ENCODE results near the gene CCDC88C.

CCDC88C gene

DNA sequence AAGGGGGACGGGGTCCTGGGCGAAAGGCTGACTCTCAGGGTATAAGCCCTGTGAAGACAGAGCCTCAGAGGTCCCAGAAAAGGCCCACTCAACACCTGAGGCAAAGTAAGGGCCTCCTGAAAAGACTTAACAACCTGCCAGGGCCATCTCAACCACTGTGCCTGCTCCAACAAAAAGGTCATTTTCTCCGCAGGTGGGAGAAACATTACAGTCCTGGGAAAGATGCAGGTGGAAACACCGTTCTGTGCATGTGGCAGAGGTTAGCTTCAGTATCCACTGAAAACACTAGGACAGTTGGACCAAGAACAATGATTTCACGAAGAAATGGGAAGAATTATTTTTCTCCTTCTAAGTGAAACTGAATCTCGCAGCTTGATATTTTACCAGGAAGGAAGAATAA is 50.9 kb downstream of the CCDC88C start:
- Histone ChIP-seq H3K27ac (ENCODE audit: poor library complexity, severe bottlenecking) (no peak overlapping the region), H3K27me3 (ENCODE audit: insufficient read depth, poor library complexity, severe bottlenecking) (no peaks in the 10 kb centered on the region), H3K9me3 (ENCODE audit: severe bottlenecking) (no peaks in the 10 kb centered on the region), H3K36me3 (ENCODE audit: low read depth) (no peaks in the 10 kb centered on the region), H3K4me1 (ENCODE audit: insufficient read depth, poor library complexity, severe bottlenecking) (peaks cover 44% of the 10 kb centered on the region), H3K4me3 (ENCODE audit: severe bottlenecking) (no peak overlapping the region)
- DNase-seq (ENCODE audit: low spot score) (no peak), ATAC-seq (ENCODE audit: low read depth) (no peak)
- no peak for TF ChIP-seq CTCF (IDR thresholded peaks at IDR 0.05; ENCODE audit: poor library complexity, severe bottlenecking)

GRCh38 chr14:91365552-91365951 is 52.1 kb downstream of the CCDC88C start:
- ATAC-seq (ENCODE audit: low read depth) = no peak
- H3K4me1 ChIP-seq (ENCODE audit: insufficient read depth, poor library complexity, severe bottlenecking) = peaks cover 50% of the 10 kb centered on the region
- no peaks in the 10 kb centered on the region for H3K9me3 ChIP-seq (ENCODE audit: severe bottlenecking)
- TF ChIP-seq CTCF (IDR thresholded peaks at IDR 0.05; ENCODE audit: poor library complexity, severe bottlenecking) = no peak
- H3K4me3 ChIP-seq (ENCODE audit: severe bottlenecking) = no peak overlapping the region
- no peak for DNase-seq (ENCODE audit: low spot score)
- H3K27me3 ChIP-seq (ENCODE audit: insufficient read depth, poor library complexity, severe bottlenecking) = no peaks in the 10 kb centered on the region
- no peak overlapping the region for H3K27ac ChIP-seq (ENCODE audit: poor library complexity, severe bottlenecking)
- H3K36me3 ChIP-seq (ENCODE audit: low read depth) = no peaks in the 10 kb centered on the region

GRCh38 chr14:91364524-91365270 is 52.9 kb downstream of the CCDC88C start:
- peaks cover 50% of the 10 kb centered on the region for H3K4me1 ChIP-seq (ENCODE audit: insufficient read depth, poor library complexity, severe bottlenecking)
- no peaks in the 10 kb centered on the region for H3K27me3 ChIP-seq (ENCODE audit: insufficient read depth, poor library complexity, severe bottlenecking)
- H3K36me3 ChIP-seq (ENCODE audit: low read depth) = peaks cover 1% of the 10 kb centered on the region; the same call in 1 of the 2 replicates
- ATAC-seq (ENCODE audit: low read depth) (no peak), DNase-seq (ENCODE audit: low spot score) (no peak)
- TF ChIP-seq CTCF (IDR thresholded peaks at IDR 0.05; ENCODE audit: poor library complexity, severe bottlenecking) = no peak
- no peaks in the 10 kb centered on the region for H3K9me3 ChIP-seq (ENCODE audit: severe bottlenecking)
- H3K27ac ChIP-seq (ENCODE audit: poor library complexity, severe bottlenecking) = no peak overlapping the region
- no peak overlapping the region for H3K4me3 ChIP-seq (ENCODE audit: severe bottlenecking)

DNA sequence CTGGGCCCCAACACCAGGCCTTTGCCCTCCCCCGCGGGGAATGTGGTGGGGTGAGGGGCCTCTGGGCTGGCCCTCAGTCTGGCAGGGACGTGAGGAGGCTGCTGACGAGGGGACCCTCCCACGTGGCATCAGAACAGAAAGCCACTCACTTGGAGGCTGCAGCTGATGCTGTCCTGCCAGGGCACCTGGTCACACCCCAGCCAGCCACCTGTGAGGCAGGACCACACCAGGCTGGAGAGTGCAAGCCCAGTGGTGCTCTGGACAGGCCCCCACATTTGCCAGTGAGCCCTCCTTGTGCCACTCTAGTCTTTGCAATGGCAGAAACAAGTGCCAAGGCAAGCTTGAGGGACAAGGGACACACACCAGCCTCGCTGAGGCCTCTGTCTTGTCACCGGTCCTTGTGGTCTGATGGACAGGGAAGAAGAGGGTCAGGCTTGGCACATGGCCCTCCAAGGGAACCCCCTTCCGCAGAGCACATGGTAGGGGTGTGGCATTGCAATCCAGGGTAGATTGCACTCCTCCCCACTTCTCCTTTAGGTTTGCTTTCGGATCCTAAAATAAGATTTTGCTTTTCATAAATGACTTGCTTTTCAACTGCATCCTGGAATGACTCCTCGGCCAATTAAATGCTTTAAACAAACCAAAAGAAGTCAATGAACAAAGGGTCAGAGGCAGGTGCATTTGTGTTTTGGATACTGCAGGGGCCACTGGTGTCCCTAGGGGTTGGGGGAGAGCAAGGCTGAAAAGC is 53.7 kb downstream of the CCDC88C start:
- DNase-seq (ENCODE audit: low spot score) = no peak
- no peak for ATAC-seq (ENCODE audit: low read depth)
- no peaks in the 10 kb centered on the region for H3K9me3 ChIP-seq (ENCODE audit: severe bottlenecking)
- H3K4me1 ChIP-seq (ENCODE audit: insufficient read depth, poor library complexity, severe bottlenecking) = peaks cover 50% of the 10 kb centered on the region
- no peak overlapping the region for H3K27ac ChIP-seq (ENCODE audit: poor library complexity, severe bottlenecking)
- H3K36me3 ChIP-seq (ENCODE audit: low read depth) = peaks cover 7% of the 10 kb centered on the region; the same call in 1 of the 2 replicates
- H3K27me3 ChIP-seq (ENCODE audit: insufficient read depth, poor library complexity, severe bottlenecking) = no peaks in the 10 kb centered on the region
- TF ChIP-seq CTCF (IDR thresholded peaks at IDR 0.05; ENCODE audit: poor library complexity, severe bottlenecking) = no peak
- H3K4me3 ChIP-seq (ENCODE audit: severe bottlenecking) = no peak overlapping the region

Measured in RWPE2 (cell line).